ENCODE results near the gene GNAT1.

The GNAT1 gene

DNA sequence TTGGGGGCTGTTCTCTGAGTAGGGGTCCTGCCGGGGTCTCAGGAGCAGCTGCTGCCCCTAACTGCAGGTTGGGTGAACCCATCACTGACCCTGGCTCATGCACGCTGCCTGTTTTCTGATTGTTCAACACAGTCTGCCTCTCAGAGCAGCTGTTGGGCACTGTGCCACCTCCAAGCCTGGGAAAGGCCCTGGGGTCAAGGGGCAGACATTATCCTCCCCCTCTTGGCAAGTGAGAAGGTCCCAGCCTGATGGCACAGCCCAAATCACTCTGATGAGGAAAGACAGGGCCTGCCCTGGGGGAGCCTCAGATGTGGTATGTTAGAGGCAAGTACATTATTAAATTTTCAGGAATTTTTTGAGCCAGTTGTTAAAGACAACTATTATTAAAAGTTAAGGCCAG is 14.1 kb upstream of the GNAT1 start:
- H4K20me1 ChIP-seq (ENCODE audit: low read depth, low read length) = no peaks in the 10 kb centered on the region
- no peaks in the 10 kb centered on the region for H3K9me2 ChIP-seq (replicated peaks; ENCODE audit: insufficient read depth, low read length)
- no peaks in the 10 kb centered on the region for H3F3A ChIP-seq (ENCODE audit: insufficient read depth)
- H3K36me3 ChIP-seq (ENCODE audit: low read length) = no peaks in the 10 kb centered on the region
- H3K4me3 ChIP-seq (ENCODE audit: insufficient read depth, low read length, poor library complexity, severe bottlenecking) = no peak overlapping the region
- H3K4me2 ChIP-seq (ENCODE audit: low read depth, low read length, poor library complexity, severe bottlenecking) = no peak overlapping the region
- no peak overlapping the region for H3K9ac ChIP-seq (ENCODE audit: low read length)
- H2AFZ ChIP-seq (ENCODE audit: low read depth, low read length, severe bottlenecking) = no peak overlapping the region
- no peaks in the 10 kb centered on the region for H3K9me3 ChIP-seq (ENCODE audit: insufficient read depth, low read length)
- H3K27ac ChIP-seq (ENCODE audit: low read depth, low read length) = no peak overlapping the region
- no peak for TF ChIP-seq EZH2phosphoT487 (conservative IDR thresholded peaks at IDR 0.05; ENCODE audit: low read length)
- no peak for TF ChIP-seq CTCF (IDR thresholded peaks at IDR 0.05; ENCODE audit: insufficient read depth, low read length, poor library complexity, severe bottlenecking)
- H3K79me2 ChIP-seq (ENCODE audit: insufficient read depth, low read length) = no peaks in the 10 kb centered on the region
- no peaks in the 10 kb centered on the region for H3K27me3 ChIP-seq (ENCODE audit: low read length)

GRCh38 chr3:50179710-50180109 is 11.7 kb upstream of the GNAT1 start:
- no peaks in the 10 kb centered on the region for H3K36me3 ChIP-seq (ENCODE audit: low read length)
- no peak overlapping the region for H3K9ac ChIP-seq (ENCODE audit: low read length)
- TF ChIP-seq CTCF (IDR thresholded peaks at IDR 0.05; ENCODE audit: insufficient read depth, low read length, poor library complexity, severe bottlenecking) (no peak), EZH2phosphoT487 (conservative IDR thresholded peaks at IDR 0.05; ENCODE audit: low read length) (no peak)
- no peaks in the 10 kb centered on the region for H3F3A ChIP-seq (ENCODE audit: insufficient read depth)
- H3K9me2 ChIP-seq (replicated peaks; ENCODE audit: insufficient read depth, low read length) = no peaks in the 10 kb centered on the region
- H3K27me3 ChIP-seq (ENCODE audit: low read length) = no peaks in the 10 kb centered on the region
- no peak overlapping the region for H3K27ac ChIP-seq (ENCODE audit: low read depth, low read length)
- H2AFZ ChIP-seq (ENCODE audit: low read depth, low read length, severe bottlenecking) = no peak overlapping the region
- no peaks in the 10 kb centered on the region for H4K20me1 ChIP-seq (ENCODE audit: low read depth, low read length)
- no peaks in the 10 kb centered on the region for H3K79me2 ChIP-seq (ENCODE audit: insufficient read depth, low read length)
- no peak overlapping the region for H3K4me3 ChIP-seq (ENCODE audit: insufficient read depth, low read length, poor library complexity, severe bottlenecking)
- H3K9me3 ChIP-seq (ENCODE audit: insufficient read depth, low read length) = no peaks in the 10 kb centered on the region
- H3K4me2 ChIP-seq (ENCODE audit: low read depth, low read length, poor library complexity, severe bottlenecking) = no peak overlapping the region

GRCh38 chr3:50181985-50182384 is 9.4 kb upstream of the GNAT1 start:
- Histone ChIP-seq H3K9ac (ENCODE audit: low read length) (no peak overlapping the region), H2AFZ (ENCODE audit: low read depth, low read length, severe bottlenecking) (no peak overlapping the region), H3K4me3 (ENCODE audit: insufficient read depth, low read length, poor library complexity, severe bottlenecking) (no peak overlapping the region), H3K27ac (ENCODE audit: low read depth, low read length) (no peak overlapping the region), H3K9me3 (ENCODE audit: insufficient read depth, low read length) (no peaks in the 10 kb centered on the region), H3K79me2 (ENCODE audit: insufficient read depth, low read length) (no peaks in the 10 kb centered on the region), H3K4me2 (ENCODE audit: low read depth, low read length, poor library complexity, severe bottlenecking) (no peak overlapping the region), H3F3A (ENCODE audit: insufficient read depth) (no peaks in the 10 kb centered on the region), H3K36me3 (ENCODE audit: low read length) (no peaks in the 10 kb centered on the region), H3K9me2 (replicated peaks; ENCODE audit: insufficient read depth, low read length) (no peaks in the 10 kb centered on the region), H4K20me1 (ENCODE audit: low read depth, low read length) (no peaks in the 10 kb centered on the region), H3K27me3 (ENCODE audit: low read length) (no peaks in the 10 kb centered on the region)
- TF ChIP-seq CTCF (IDR thresholded peaks at IDR 0.05; ENCODE audit: insufficient read depth, low read length, poor library complexity, severe bottlenecking) (no peak), EZH2phosphoT487 (conservative IDR thresholded peaks at IDR 0.05; ENCODE audit: low read length) (no peak)

All from SU-DHL-6 (cell line).